ENCODE measurements around the gene PTPRK.

DNA sequence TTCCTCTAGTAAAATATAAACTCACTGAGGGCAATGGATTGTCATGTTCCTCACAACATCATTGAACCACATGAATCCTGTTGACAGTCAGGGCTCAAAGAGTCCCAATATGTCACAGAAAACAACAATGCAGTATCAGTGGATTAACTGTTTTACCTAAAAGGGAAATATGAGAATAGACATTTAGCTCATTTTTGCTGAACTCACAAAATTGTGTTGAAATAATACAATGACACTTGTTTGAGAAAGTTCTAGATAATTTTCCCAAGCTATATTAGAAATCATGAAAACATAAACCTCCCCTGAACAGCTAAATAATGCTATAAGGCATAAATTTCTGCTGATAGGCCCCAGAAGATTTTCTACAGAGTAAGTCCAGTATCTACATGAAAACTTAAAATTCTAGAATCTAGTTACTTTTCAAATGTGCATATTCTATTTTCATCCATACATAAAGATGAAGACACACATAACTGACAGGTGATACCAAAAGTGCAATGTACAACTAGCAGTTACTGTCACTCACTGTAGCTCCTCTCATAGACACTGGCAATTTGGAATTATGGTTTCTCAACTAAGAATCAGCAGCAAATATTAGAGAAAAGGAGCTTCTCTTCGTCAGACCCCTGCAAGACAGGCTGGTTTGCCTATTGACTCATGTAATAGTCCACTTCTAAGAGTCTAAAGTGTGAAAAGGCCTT, 269.9 kb downstream of the PTPRK start:
- no peak for TF ChIP-seq EGR1 (IDR thresholded peaks at IDR 0.05)
- TF ChIP-seq YY1 (IDR thresholded peaks at IDR 0.05; ENCODE audit: low read depth): no peak
- no peak for TF ChIP-seq CEBPB (IDR thresholded peaks at IDR 0.05)
- no peak for TF ChIP-seq EP300 (IDR thresholded peaks at IDR 0.05; ENCODE audit: borderline replicate concordance)
- no peak for TF ChIP-seq CREB1 (IDR thresholded peaks at IDR 0.05; ENCODE audit: low read depth)
- no peak for TF ChIP-seq NFIC (IDR thresholded peaks at IDR 0.05)
- no peak for TF ChIP-seq RAD21 (IDR thresholded peaks at IDR 0.05; ENCODE audit: low read depth)
- TF ChIP-seq, protein P1, sequence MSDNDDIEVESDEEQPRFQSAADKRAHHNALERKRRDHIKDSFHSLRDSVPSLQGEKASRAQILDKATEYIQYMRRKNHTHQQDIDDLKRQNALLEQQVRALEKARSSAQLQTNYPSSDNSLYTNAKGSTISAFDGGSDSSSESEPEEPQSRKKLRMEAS (IDR thresholded peaks at IDR 0.05): no peak
- no peak for TF ChIP-seq TEAD4 (IDR thresholded peaks at IDR 0.05)
- TF ChIP-seq, protein P2, sequence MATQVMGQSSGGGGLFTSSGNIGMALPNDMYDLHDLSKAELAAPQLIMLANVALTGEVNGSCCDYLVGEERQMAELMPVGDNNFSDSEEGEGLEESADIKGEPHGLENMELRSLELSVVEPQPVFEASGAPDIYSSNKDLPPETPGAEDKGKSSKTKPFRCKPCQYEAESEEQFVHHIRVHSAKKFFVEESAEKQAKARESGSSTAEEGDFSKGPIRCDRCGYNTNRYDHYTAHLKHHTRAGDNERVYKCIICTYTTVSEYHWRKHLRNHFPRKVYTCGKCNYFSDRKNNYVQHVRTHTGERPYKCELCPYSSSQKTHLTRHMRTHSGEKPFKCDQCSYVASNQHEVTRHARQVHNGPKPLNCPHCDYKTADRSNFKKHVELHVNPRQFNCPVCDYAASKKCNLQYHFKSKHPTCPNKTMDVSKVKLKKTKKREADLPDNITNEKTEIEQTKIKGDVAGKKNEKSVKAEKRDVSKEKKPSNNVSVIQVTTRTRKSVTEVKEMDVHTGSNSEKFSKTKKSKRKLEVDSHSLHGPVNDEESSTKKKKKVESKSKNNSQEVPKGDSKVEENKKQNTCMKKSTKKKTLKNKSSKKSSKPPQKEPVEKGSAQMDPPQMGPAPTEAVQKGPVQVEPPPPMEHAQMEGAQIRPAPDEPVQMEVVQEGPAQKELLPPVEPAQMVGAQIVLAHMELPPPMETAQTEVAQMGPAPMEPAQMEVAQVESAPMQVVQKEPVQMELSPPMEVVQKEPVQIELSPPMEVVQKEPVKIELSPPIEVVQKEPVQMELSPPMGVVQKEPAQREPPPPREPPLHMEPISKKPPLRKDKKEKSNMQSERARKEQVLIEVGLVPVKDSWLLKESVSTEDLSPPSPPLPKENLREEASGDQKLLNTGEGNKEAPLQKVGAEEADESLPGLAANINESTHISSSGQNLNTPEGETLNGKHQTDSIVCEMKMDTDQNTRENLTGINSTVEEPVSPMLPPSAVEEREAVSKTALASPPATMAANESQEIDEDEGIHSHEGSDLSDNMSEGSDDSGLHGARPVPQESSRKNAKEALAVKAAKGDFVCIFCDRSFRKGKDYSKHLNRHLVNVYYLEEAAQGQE (IDR thresholded peaks at IDR 0.05; ENCODE audit: low read depth): no peak
- no peak for TF ChIP-seq TAF1 (IDR thresholded peaks at IDR 0.05; ENCODE audit: low read depth)
- no peak for TF ChIP-seq ZBTB7A (IDR thresholded peaks at IDR 0.05; ENCODE audit: low read depth)

All from Ishikawa (cell line).